GM18508 (cell line): Measurements from ENCODE around the gene INSC.
A peak's percentile ranks its signal among the peaks of the same experiment; 100 is the strongest.

Source experiments
- ATAC-seq: cut with Tn5 transposase; IDR thresholded peaks from one replicate; pipeline ENCODE4 v1.9.1; 2021; ENCODE audit warnings: moderate number of reproducible peaks; ENCODE audit not compliant: insufficient read depth, unreplicated experiment

The INSC gene

DNA sequence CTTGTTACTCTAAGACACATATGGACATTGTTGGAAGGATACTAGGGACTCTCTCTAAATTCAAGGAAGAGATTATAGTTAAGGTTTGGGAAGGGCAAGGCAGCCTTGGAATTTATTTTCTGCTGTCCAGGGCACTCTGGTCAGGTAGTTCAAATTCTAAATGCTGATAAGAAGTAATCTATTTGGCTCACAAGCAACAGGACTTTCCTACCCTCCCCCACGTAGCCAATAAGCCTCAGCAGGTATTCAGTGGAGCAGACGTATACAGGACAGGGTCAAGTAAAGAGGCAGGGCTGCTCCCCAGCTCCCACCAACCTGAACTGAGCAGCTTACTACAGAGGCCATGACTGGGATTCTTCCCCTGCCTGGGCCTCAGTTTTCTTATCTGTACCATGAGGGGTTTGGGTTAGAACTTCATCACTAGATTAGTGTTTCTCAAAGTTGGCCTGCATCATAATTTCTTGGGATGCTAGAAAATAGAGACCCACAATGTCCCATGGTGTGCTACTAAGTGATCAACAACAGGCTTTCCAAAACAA lies 6.1 kb upstream of the INSC start:
- no peak for ATAC-seq

DNA sequence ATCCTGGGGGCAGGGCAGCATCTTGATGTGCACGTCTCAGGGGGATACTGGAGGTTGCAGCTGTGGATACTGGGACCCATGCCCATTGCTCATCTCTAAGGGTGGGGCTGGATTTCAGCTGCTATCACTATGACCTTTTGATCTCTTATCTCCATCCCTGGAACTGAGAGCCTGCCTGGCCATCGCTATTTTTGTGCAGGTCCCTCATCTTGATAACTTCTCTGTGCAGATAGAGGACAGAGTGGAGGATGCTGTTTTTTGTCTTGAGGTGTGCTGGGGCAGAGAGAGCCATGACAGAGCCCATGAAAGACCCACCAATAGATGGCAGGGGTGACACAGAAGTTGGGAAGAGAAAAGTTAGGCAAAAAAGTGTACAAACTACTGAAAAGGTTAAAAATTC lies 5.1 kb upstream of the INSC start:
- ATAC-seq, result no peak

DNA sequence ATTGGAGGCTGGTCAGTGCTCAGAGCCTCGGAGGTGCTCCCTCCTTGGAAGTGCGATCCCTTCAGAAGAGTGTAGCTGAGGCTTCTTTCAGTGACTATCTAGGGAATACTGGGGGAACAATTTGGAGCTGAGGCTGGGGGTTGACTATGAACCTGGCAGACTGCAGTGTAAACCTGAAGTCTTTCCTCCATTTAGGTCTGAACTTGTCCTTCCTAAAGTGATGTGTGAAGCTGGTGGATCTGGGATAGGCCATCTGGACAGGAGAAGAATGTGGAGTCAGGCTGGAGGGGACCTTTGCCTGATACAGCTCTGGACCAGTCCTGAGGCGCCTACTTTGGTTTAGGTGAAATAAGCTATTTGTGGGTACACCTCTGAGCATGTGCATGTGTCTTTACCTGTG lies 3.5 kb upstream of the INSC start:
- no peak for ATAC-seq

DNA sequence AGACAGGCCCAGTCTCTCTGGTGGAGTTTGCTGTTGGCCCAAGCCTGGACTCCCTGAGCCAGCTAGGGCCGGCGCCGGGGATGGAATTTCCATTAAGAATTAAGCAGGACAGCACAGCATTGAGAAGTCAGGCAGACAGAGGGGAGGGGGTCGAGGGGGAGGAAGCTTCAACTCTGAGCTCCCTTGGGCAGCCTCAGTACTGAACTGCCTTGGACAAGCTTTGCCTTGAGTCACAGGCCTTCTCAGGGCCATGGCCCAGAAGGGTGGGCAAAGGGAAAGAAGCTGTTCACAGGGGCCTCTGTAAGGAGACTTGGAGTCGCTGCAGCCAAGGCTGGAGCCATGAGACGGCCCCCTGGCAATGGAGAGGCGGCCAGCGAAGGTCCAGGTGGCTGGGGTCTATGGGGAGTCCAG lies 2.6 kb upstream of the INSC start:
- no peak for ATAC-seq

DNA sequence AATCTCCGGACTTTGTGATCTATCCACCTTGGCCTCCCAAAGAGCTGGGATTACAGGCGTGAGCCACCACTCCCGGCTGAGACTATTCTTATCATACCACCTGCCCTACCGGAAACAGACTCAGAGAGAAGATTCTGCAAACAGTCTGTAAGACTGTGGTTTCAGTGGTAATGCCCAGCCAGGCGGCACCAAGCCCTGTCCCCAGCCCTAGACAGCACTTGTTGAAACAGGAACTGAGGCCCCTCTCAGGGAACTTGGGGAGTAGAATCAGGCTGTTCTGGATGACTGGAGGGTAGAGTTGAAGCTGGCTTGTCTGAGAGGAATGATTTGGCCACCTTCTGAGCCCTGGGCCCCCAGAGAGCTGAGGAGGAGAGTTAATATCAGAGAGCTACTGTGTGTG lies 1.3 kb upstream of the INSC start:
- peak; percentile 91 for ATAC-seq

DNA sequence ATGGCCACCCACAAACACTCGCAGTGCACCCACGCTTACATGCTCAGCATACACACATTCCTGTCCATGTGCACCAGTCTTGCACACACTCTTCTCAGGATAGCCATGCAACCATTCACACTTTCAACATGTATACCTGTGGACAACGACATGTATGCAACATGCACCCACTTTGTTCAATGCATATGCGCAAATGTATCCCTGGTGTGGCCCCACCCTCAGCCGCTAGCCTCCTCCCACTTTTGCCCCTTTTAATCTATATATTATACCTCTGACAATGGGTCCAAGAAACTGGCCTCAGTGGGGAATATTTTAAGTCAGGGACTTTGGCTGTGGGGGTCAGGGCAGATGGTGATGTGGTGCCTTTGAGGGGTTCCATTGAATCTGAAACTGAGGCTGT lies 963 bp downstream of the INSC start:
- no peak for ATAC-seq

DNA sequence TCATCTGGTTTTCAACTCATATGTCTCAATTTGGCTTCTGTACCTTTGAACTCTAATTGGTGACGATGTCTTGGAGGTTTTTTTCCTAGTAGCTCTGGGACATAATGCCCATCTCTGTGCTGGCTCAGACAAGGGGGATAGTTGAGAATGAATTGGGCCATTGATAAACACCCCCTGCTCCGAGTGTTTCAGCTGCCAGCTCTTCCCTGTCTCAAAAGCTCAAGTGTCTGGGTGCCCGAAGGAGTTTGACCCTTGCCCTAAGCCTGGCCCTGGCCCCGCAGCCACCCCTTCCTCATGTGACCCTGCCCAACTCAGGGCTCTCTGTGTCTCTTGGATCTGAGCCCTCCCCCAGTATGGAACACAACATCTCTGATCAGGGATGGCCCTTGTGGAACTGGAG lies 3.0 kb downstream of the INSC start:
- ATAC-seq, result no peak

DNA sequence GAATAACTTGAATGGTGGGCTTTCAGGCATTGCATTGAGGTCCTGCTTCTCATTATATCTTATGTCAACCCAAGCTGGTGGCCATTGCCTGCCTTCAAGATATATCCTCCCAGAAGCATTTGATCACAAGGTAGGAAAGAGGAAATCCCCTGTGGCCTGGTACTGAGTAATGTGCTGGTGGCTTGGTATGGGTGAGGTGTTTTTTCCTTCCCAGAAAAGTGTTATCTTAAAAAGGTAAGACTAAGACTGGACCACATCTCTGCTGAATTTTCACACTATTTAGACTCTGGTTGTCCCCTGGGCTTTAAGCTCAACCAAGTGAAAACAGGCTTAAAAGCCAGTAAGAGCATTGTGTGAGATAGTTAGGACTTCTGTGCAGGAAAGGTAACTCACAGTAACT lies 3.7 kb downstream of the INSC start:
- no peak for ATAC-seq

DNA sequence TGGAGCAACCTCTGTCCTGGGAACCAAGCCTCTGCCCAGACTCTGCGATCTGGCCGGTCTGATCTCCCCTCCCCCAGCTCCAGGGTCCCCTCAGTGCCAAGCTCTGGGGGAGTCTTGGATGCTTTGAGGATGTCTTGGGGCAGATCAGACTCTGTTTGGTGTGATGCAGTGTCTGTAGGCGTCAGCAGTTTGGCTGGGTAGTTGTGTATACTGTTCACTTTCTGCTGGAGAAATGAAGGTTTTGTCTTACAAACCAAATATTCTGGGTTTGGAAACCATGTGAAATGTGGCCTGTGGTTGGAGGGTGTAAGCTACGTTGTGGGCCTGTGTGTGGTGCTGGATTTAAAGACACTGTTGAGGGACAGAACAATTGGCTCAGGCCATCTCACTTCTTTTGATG lies 4.6 kb downstream of the INSC start:
- no peak for ATAC-seq

DNA sequence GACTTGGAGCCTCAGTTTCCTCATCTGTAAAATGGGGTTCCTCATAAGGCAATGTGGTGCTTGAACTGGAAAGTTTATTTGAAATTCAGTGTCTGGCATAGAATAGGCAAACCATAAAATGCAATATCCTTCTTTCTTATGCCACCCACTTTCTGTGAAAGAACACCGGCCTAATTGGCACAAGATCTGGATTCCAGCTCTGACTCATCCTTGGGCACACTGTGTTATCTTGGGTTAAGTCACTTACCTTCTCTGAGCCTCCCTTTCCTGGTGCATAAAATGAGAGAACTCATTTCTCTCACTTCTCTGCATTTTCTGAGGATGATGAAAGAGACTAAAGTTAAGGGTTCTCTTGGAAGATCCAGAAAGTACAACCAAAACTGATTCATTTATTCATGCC lies 5.1 kb downstream of the INSC start:
- ATAC-seq, result no peak

DNA sequence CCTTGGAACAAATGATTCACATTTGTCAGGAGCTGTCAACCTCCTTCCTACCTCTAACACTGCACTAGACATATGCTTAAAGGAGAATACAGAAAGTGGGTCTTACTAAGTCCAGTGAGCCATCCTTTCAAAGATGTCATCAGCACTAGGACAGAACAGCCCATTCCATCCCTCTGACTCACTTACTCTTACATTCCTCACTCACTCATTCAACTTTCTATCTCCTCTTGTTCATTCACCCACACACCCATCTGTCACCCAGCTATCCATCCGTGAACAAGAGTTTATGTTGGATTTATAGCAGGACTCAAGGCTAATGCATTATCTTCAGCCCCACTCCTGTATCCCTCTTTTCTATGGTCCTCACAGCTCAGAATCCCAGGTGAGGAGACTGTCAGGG lies 9.1 kb downstream of the INSC start:
- ATAC-seq, result no peak

DNA sequence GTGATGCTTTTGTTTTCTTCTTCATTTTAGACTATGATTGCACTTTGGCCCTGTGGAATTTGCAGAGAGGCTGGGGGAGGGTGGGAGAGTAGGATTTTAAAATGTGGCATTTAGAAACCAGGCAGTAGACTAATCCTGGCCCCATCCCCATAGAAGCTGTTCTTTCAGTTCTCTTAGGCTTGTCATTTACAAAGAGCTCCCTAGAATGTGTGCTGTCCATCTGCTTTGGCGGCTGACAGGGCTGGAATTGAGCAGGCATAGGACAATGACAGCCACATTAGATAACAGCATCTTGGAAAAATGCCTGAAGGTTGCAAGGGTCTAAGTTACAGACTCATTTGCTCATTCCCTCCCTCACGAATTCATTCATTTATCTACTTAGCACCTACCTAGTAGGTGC lies 9.8 kb downstream of the INSC start:
- ATAC-seq, result no peak

DNA sequence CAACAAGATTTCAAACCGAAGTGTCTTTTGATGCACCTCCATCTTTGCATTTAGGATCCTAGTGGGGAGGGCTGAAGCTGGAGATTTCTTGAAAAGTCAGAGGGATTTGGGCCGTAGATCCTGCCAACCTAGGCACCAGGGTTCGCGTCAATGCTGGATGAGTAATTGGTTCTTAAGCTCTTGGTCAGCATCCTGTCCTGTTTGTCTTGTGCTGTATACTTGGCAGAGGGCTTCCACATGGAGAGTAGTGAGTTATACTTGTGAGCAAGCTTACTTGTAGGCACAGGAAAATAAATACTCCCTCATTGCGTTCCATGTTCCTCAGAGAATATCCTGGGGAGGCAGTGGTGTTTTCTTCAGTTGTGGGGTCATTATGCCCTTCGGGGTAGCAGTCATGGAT lies 12.6 kb downstream of the INSC start:
- no peak for ATAC-seq

DNA sequence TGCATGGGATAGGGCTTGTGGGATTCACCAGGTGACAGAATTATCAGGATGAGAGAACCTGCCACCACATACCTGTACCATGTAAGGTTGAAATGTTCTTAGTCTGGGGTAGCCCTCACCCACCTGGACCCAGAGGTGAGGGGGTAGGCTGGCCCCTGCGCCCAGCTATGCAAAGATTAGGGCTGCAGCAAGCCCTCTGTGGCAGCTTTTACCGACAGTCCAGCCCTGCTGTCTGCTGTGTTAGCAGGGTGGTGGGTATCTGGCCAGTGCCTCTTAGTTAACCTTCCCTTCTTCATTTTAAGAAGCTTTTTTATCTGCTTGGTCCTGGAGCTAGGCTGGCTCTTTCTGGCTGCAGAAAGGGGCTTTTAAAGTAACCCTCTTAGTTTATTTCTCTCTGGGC lies 13.9 kb downstream of the INSC start:
- no peak for ATAC-seq

DNA sequence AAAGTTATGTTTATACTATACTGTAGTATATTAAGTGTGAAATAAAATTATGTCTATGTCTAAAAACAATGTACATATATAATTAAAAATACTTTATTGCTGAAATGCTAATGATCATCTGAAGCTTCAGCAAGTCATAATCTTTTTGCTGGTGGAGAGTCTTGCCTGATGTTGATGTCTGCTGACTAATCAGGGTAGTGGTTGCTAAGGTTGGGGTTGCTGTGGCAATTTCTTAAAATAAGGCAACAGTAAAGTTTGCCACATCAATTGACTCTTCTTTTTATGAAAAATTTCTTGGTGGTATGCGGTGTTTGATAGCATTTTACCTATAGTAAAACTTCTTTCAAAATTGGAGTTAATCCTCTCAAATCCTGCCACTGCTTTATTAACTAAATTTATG lies 21.4 kb downstream of the INSC start:
- no peak for ATAC-seq

DNA sequence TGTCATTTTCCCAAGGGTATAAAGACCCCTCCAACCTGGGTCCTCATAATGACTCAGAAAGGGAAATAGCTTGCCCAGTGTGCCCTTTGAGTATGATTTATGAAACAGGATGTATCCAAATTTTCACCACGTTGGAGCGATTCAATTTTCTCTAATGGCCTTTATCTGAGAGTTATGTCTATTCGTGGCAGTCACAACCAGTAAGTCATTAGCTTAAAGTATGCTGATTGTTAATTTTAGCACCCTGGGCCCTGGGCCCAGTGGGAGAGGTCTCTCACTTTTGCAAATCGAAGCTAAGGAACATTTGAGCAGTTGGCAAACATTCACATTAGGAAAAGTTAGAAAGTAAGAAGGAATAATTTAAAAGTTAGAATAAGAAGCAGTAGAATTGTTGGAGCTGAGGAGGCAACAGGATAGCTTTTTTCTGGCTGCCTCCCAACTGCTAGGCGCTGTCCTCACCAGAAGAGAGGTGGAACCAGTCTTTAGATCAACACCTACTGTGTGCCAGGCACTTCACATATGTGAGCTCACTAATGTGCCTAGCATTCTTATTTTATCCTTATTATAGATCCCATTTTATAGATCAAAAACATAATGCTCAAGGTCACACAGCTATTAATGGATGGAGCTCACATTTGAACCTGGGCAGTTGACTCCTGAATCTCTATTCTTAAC lies 24.5 kb downstream of the INSC start:
- ATAC-seq, result no peak

DNA sequence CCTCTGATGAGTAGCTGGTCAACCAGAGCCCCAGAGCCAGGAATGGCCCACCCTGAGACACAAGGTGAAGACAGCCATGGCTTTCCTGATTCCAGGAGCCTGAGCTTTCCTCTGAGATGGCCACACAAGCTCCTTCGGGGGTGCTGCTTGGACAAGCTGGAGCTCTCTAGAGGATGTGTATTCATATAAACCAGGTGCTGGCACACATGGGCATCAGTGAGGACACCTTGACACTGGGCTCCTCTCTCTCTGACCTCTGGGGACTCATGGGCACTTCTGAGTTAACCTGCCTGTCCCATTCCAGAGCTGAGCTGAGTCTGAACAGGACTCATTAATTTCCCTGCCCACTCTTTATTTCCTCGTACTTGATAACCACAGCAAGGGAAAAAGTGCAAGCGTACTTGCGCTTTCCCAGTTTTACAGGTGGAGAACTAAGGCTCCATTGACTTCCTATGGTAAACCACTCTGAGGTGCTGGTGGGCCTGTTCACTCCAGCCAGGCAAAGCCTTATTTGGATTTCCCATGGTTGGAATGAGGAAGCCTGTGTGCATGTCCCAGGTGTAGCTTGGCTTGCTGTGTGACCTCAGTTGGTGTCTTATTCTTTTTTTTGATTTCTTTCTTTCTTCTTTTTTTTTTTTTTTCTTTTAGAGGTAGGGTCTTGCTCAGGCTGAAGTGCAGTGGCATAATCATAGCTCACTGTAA lies 25.4 kb downstream of the INSC start:
- no peak for ATAC-seq

DNA sequence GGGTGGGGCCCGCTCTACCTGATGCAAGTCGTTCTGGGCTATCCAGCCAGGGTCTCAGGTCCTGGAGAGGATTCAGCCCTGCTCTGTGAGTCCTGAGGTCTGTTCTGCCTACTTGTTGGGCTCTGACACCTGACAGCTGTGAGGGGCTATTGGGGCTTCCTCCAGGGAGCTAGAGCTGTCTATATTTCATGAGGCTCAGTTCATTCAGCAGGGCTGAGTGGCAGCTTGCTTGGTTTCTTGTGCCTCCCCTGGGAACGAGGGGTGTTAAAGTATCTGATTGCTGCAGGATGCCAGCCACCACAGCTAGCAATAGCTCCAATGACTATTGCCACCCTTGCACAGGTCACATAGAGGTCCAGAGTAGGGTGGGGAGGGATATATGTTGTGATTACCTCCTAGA lies 26.7 kb downstream of the INSC start:
- ATAC-seq, result no peak

DNA sequence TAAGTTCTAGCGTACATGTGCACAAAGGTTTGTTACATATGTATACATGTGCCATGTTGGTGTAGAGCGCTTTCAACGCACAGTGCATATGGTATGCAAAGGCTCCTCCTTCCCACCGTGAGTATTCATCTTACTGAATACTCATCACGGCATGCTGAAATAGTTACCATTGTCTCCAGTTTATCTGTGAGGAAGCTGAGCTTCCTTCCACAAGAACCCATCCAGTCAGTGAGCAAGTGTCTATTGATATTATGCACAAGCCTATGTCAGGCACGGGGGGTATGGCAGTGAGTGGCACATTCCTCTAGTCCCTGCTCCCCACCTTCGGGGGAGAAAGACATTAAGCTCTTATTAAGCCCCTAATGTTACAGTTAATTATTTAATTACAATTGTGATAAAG lies 28.1 kb downstream of the INSC start:
- ATAC-seq, result no peak

DNA sequence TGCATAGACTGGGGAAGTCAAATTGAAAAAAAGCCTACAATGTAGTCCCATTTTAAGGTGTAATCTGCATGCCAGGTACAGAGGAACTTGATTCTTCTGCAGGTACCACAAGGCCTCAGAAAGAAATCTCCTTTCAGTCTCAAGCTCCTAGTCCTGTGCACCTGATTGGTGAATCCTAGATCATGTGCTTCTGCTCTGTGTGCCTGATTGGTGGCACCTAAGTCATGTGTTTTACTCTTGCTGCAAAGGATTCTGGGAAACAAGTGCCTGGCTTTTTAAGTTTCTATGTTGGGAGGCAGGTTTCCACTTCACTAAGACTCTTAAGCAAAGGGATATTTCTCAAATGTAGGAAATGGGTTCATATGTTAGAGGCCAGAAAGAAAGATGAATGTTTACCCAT lies 29.1 kb downstream of the INSC start:
- ATAC-seq, result no peak

DNA sequence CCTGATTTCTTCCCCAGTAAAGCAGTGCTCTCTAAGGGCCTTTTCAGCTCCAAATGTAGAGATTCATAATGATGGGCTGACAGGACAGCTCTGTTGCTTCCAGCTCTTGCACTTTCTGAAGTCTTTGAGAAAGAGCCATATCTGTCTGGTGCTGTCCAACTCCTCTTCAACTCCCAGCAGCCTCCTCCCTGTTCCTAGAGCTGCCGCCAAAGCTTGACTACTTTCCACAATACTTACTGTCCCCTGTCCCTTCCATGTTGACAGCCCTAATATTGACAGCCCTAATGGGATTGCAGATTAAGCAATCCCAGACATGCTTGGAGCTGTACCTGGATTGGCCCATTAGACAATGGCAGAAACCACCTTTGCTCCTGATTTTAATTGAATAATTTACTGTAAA lies 29.6 kb downstream of the INSC start:
- no peak for ATAC-seq

DNA sequence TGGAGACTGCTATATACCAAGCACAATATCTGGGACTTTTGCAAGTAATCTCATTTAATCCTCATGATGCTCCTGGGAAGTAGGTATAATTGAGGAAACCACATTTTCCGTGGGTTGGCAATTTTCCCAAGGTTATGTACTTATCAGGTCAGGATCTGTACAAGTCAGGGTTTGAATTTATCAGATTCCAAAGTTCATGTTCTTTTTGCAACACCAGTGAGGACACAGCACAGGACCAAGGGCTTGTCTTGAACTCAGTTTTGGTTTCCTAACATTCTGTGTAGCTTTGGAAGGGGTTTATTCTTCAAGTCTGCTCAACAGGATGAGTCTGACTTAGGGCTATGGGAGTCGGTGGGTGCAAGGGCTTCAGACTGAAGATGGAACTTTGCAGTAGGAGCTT lies 30.4 kb downstream of the INSC start:
- no peak for ATAC-seq
